ENCODE measurements around the gene TMEM33. TPM values are rescaled to one million over a fixed set of nuclear protein-coding genes. Genes with fewer than 3 reads are reported as not detected.

The TMEM33 gene
- total RNA-seq, 2 donors from 2014 or later = 26.1 to 29.5 TPM

DNA sequence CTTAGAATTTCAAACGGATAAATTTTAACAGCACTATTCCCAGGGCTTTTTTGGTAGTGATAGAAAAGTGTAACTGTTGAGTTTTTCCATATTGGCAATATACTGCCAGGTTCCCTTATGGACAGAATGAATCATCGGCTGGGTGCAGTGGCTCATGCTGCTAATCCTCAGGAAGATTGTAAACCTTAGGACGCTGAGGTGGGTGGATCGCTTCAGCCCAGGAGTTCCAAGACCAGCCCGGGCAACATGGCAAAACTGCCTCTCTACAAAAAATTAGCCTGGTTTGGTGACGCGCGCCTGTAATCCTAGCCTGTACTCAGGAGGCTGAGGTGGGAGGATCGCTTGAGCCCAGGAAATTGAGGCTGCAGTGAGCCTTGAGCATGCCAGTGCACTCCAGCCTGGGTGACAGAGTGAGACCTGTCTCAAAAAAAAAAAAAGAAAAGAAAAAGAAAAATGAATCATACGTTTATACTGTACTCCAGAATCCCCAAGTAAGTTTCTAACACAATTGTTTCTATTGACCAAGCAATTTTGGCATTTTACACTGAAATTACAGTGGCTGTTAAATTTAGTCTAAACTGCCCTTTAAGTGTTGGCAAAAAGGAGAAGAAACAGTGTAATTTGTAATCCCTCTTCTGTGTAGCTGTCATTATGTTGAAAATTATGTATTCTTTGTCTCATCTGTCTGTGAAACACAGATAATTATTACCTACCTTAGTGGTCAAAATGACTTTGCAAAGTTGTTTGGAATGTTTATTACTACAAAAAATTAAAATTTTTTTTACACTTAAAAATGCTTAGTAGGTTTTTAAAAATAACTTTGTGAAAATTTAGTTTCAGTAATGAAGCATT, 56.9 kb downstream of the TMEM33 start:
- no peaks in the 10 kb centered on the region for H3K27me3 Mint-ChIP-seq
- no peak overlapping the region for H3K27ac Mint-ChIP-seq
- DNase-seq = no peak
- no peaks in the 10 kb centered on the region for H3K36me3 Mint-ChIP-seq (ENCODE audit: low read depth)
- no peak overlapping the region for H3K4me3 Mint-ChIP-seq
- peaks cover 26% of the 10 kb centered on the region for H3K4me1 Mint-ChIP-seq
- no peaks in the 10 kb centered on the region for H3K9me3 ChIP-seq (ENCODE audit: control insufficient read depth, low read length, poor library complexity, severe bottlenecking)
- ATAC-seq = no peak

DNA sequence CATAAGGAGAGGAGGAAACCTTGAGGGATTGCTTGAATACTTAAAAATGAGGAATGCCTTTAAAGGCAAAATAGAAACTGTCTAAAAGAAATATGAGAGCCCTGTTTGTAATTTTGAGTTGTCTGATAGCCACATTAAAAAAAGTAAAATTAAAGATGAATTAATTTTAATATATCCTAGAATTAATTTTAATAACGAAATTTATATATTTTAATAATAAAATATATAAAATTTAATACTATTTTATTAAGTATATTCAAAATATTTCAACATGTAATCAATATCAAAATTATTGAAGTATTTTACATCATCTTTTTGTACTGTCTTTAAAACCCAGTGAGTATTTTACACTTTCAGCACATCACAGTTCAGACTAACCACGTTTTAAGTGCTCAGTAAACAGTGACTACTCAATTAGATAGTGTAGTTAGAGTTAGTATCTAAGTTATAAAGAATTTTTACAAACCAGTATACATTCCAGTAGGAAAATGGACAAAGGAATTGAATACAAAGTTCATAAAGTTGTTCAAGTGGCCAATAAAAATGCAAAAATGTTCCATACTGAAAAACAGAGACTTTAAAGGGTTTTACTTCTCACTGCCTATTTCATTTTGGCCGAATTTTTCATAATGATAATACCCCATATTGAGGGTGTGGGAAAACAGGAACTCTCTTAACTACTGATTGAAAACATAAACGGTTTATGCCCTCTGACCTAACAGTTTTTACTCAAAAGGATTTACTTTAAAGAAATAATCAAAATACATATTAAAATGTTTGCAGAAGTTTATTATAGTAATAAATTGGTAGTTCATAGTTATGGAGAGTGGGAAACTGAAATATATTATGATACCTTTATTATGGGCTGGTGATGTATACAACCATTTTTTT, 58.0 kb downstream of the TMEM33 start:
- H3K27ac Mint-ChIP-seq = no peak overlapping the region
- peaks cover 29% of the 10 kb centered on the region for H3K4me1 Mint-ChIP-seq
- no peak overlapping the region for H3K4me3 Mint-ChIP-seq
- no peaks in the 10 kb centered on the region for H3K27me3 Mint-ChIP-seq
- H3K36me3 Mint-ChIP-seq (ENCODE audit: low read depth) = peaks cover 3% of the 10 kb centered on the region
- DNase-seq = no peak
- no peaks in the 10 kb centered on the region for H3K9me3 ChIP-seq (ENCODE audit: control insufficient read depth, low read length, poor library complexity, severe bottlenecking)
- ATAC-seq = no peak

DNA sequence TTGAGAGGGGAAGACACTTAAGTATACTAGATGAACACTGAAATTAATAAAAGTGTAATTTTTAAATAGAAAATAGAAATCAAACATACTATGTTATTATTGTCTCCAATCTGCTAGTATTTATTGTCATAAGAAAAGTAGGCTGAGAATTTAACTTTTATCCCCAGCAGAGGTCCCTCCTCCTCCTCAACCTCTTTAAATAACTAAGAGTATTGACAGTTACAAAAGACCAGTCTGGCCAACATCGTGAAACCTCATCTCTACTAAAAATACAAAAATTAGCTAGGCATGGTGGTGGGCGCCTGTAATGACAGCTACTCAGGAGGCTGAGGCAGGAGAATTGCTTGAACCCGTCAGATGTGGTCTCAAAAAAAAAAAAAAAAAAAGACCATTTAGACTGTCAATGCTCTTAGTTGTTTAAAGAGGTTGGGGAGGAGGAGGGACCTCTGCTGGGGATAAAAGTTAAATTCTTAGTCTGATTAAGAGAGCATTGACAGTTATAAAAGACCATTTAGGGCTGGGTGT, 59.3 kb downstream of the TMEM33 start:
- no peak overlapping the region for H3K27ac Mint-ChIP-seq
- H3K4me3 Mint-ChIP-seq = no peak overlapping the region
- H3K9me3 ChIP-seq (ENCODE audit: control insufficient read depth, low read length, poor library complexity, severe bottlenecking) = no peaks in the 10 kb centered on the region
- H3K4me1 Mint-ChIP-seq = peaks cover 25% of the 10 kb centered on the region
- no peak for ATAC-seq
- H3K36me3 Mint-ChIP-seq (ENCODE audit: low read depth) = peaks cover 3% of the 10 kb centered on the region
- no peaks in the 10 kb centered on the region for H3K27me3 Mint-ChIP-seq
- no peak for DNase-seq

DNA sequence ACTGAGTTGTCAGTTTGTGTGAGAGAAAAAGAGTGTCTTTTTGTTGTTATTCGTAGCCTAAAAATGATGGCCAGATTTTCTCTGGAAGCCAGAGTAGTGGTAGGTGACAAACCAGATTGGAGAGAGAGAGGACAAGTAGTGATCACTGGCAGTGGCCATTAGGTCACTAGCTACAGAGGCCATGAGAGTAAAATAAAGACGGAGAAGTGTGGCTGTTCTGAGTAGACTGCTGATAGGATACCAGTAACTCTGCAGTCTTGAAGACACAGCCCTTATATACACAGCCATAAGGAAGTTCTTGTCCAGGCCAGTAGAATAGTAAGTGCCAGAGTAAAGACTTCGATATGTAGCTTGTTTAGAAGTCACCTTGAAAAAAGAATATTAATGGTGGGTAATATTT, 62.8 kb downstream of the TMEM33 start:
- Mint-ChIP-seq H3K4me1 (peaks cover 16% of the 10 kb centered on the region), H3K36me3 (ENCODE audit: low read depth) (peaks cover 3% of the 10 kb centered on the region)
- DNase-seq = no peak

DNA sequence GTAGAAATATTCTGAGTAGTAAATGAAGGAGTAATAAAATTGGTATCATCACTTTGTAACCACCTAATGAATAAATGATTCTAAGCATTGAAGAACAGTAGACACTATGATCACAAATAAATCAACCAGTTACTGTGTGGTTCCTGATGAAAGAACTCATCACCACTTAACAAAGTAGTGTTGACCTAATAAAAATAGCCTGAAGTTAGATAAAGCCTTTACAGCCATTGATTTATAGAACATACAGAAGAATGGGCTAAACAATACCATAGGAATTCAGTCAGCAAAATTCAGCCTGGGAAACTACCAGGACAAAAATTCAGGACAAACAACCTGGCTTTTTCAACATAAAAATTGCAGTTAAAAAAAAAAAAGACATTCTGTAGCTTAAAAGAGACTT, 64.1 kb downstream of the TMEM33 start:
- peaks cover 27% of the 10 kb centered on the region for H3K4me1 Mint-ChIP-seq
- H3K9me3 ChIP-seq (ENCODE audit: control insufficient read depth, low read length, poor library complexity, severe bottlenecking) = no peaks in the 10 kb centered on the region
- H3K4me3 Mint-ChIP-seq = no peak overlapping the region
- no peak overlapping the region for H3K27ac Mint-ChIP-seq
- ATAC-seq = no peak
- H3K36me3 Mint-ChIP-seq (ENCODE audit: low read depth) = peaks cover 3% of the 10 kb centered on the region
- no peaks in the 10 kb centered on the region for H3K27me3 Mint-ChIP-seq
- no peak for DNase-seq

More for the DNA sequence above, 62.8 kb downstream of the TMEM33 start:
- no peaks in the 10 kb centered on the region for H3K9me3 ChIP-seq (ENCODE audit: control insufficient read depth, low read length, poor library complexity, severe bottlenecking)
- no peak overlapping the region for H3K4me3 Mint-ChIP-seq
- ATAC-seq = no peak
- H3K27ac Mint-ChIP-seq = no peak overlapping the region
- H3K27me3 Mint-ChIP-seq = no peaks in the 10 kb centered on the region

DNA sequence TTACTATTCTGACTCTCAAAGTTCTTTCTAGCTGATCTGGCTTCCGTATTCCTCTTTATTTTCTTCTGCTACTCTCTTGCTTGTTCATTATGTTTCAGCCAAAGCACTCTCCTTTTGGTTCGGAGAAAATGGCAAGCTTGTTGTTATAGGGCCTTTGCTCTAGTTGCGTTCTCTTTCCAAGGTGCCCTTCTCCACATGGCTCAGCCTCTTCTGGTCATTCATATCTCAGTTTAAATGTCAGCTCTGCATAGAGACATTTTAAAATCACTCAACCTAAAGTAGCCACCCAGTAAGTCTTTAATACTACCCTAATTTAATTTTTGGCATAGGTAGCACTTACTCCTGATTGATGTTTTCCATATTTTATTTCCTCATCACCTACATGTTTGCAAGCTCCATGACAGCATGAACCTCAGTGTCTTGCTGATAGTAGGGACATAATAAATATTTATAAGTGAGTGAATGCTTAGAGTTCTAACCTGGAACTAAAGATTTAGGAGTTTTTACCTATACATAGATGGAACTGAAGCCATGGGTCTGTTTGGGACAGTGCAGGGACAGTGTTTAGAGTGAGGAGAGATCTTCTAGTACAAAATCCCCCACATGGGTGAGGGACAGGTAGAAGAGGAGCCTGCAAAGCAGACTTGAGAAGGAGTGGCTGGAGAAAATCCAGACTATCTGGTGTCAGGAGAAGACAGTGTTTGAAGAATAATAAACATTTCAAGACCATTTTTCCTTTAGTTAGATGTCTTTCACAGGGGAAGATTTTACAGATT, 73.0 kb downstream of the TMEM33 start:
- Mint-ChIP-seq H3K4me3 (no peak overlapping the region), H3K36me3 (ENCODE audit: low read depth) (peaks cover 18% of the 10 kb centered on the region), H3K27ac (no peak overlapping the region), H3K27me3 (no peaks in the 10 kb centered on the region), H3K4me1 (peaks cover 44% of the 10 kb centered on the region)
- ATAC-seq = no peak
- no peaks in the 10 kb centered on the region for H3K9me3 ChIP-seq (ENCODE audit: control insufficient read depth, low read length, poor library complexity, severe bottlenecking)
- no peak for DNase-seq

Other genes starting within 250 kb of the TMEM33 start
- not detected for gene PHOX2B, start 186.7 kb upstream of the TMEM33 start, total RNA-seq
- gene DCAF4L1, start 46.3 kb downstream of the TMEM33 start, total RNA-seq = under 1 TPM; 0.10 to 0.25 TPM
- gene SLC30A9, start 55.1 kb downstream of the TMEM33 start, total RNA-seq = 10 to 100 TPM; 23.8 to 25.8 TPM
- under 1 TPM; 0.42 to 0.47 TPM for gene BEND4, start 217.2 kb downstream of the TMEM33 start, total RNA-seq